ENCODE measurements around the gene ISM1. TPM values are rescaled to one million over a fixed set of nuclear protein-coding genes. Genes with fewer than 3 reads are reported as not detected.

The ISM1 gene
- total RNA-seq, 2 donors from 2014 or later = 0.24 to 1.1 TPM

- Histone ChIP-seq H3K4me1 (ENCODE audit: control insufficient read depth, insufficient read depth, low read length) (no peaks in the 10 kb centered on the region), H3K27me3 (ENCODE audit: control insufficient read depth, insufficient read depth, low read length, poor library complexity, severe bottlenecking) (no peaks in the 10 kb centered on the region)
- no peak for DNase-seq
Observed at GRCh38 chr20:13207016-13207415, 14.1 kb upstream of the ISM1 start.

DNA sequence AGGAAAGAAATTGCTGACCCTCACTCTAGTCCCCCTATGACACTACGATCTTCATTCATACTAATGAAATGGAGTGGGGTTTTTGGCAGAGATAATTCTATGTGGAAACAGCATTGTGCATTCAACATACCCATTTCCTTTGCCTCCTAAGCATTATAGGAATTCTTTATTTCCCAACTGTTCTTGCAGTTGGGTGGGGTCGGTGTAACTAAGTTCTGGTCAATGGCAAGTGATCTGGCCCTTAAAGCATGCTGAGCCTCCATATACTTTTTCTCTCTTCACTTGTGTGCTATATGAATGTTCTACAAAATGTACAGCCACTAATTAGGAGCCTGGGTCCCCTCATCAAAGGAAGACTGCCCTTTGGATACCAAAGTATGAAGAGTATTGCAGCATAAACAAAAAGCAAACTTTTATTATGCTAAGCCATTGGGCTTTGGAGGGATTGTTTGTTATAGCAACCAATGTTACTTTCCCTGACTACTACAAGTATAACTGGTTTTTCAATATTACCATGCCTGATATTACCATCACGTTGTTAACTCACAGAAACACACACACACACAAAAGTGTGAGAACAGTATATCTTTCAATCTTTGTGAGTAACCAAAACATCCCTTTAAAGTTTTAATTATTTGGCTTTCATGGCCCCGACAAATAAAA, 9.0 kb upstream of the ISM1 start:
- Histone ChIP-seq H3K27ac (ENCODE audit: low read depth, low read length) (no peak overlapping the region), H3K9ac (ENCODE audit: extremely low read depth, low read length, poor library complexity, severe bottlenecking) (no peak overlapping the region), H3K9me3 (ENCODE audit: control insufficient read depth, low read length) (no peaks in the 10 kb centered on the region), H3K4me1 (ENCODE audit: control insufficient read depth, insufficient read depth, low read length) (no peaks in the 10 kb centered on the region), H3K4me3 (ENCODE audit: low read length) (no peak overlapping the region), H3K27me3 (ENCODE audit: control insufficient read depth, insufficient read depth, low read length, poor library complexity, severe bottlenecking) (peaks cover 36% of the 10 kb centered on the region), H3K36me3 (ENCODE audit: control insufficient read depth, insufficient read depth, low read length) (no peaks in the 10 kb centered on the region)
- H3K4me1 Mint-ChIP-seq = no peaks in the 10 kb centered on the region
- peaks cover 30% of the 10 kb centered on the region for H3K27me3 Mint-ChIP-seq (ENCODE audit: insufficient read depth)
- no peak overlapping the region for H3K4me3 Mint-ChIP-seq
- H3K36me3 Mint-ChIP-seq (ENCODE audit: low read depth) = no peaks in the 10 kb centered on the region
- 57 to 70% methylated on average over 1 to 2 of the region's 4 CpGs for WGBS, 2 experiments (ENCODE audit: insufficient coverage in 1 of 2, insufficient read length in 1 of 2)
- H3K27ac Mint-ChIP-seq = no peak overlapping the region
- DNase-seq = no peak
- H3K9me3 Mint-ChIP-seq = no peaks in the 10 kb centered on the region
- no peak for TF ChIP-seq CTCF (conservative IDR thresholded peaks at IDR 0.05)

More at GRCh38 chr20:13207016-13207415, 14.1 kb upstream of the ISM1 start:
- H3K9ac ChIP-seq (ENCODE audit: extremely low read depth, low read length, poor library complexity, severe bottlenecking) = no peak overlapping the region
- no peak overlapping the region for H3K27ac Mint-ChIP-seq
- no peak overlapping the region for H3K4me3 ChIP-seq (ENCODE audit: low read length)
- H3K4me1 Mint-ChIP-seq = no peaks in the 10 kb centered on the region
- H3K27ac ChIP-seq (ENCODE audit: low read depth, low read length) = no peak overlapping the region
- peaks cover 14% of the 10 kb centered on the region for H3K27me3 Mint-ChIP-seq (ENCODE audit: insufficient read depth)
- no peak overlapping the region for H3K4me3 Mint-ChIP-seq
- 89 to 92% methylated on average over 2 of the region's 2 CpGs for WGBS, 2 experiments (ENCODE audit: insufficient coverage in 1 of 2, insufficient read length in 1 of 2)
- no peaks in the 10 kb centered on the region for H3K9me3 Mint-ChIP-seq
- no peaks in the 10 kb centered on the region for H3K36me3 Mint-ChIP-seq (ENCODE audit: low read depth)
- TF ChIP-seq CTCF (conservative IDR thresholded peaks at IDR 0.05) = no peak
- no peaks in the 10 kb centered on the region for H3K9me3 ChIP-seq (ENCODE audit: control insufficient read depth, low read length)
- H3K36me3 ChIP-seq (ENCODE audit: control insufficient read depth, insufficient read depth, low read length) = no peaks in the 10 kb centered on the region

DNA sequence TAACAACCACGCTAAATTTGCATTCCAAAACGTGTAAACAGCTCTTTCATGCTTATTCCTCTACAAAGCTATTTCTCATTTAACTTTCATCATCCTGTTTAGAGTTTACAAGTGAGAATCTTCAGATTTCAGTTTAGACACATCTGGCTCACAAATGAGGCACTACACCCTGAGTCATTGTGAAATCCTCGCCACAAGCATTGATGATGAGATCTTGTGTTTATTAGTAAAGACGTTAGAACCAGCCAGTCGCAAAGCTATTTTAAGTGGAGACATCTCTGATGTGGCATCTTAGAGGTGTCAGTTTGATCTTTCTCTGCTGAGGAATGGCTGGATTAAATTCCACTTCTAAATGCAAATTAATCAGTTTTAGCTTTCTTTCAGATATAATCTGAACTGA, 8.3 kb upstream of the ISM1 start:
- Histone ChIP-seq H3K9me3 (ENCODE audit: control insufficient read depth, low read length) (no peaks in the 10 kb centered on the region), H3K36me3 (ENCODE audit: control insufficient read depth, insufficient read depth, low read length) (no peaks in the 10 kb centered on the region), H3K4me3 (ENCODE audit: low read length) (no peak overlapping the region), H3K27ac (ENCODE audit: low read depth, low read length) (no peak overlapping the region), H3K4me1 (ENCODE audit: control insufficient read depth, insufficient read depth, low read length) (no peaks in the 10 kb centered on the region), H3K9ac (ENCODE audit: extremely low read depth, low read length, poor library complexity, severe bottlenecking) (no peak overlapping the region), H3K27me3 (ENCODE audit: control insufficient read depth, insufficient read depth, low read length, poor library complexity, severe bottlenecking) (peaks cover 43% of the 10 kb centered on the region)
- DNase-seq = no peak
- TF ChIP-seq CTCF (conservative IDR thresholded peaks at IDR 0.05) = no peak
- Mint-ChIP-seq H3K27me3 (ENCODE audit: insufficient read depth) (peaks cover 36% of the 10 kb centered on the region), H3K4me1 (no peaks in the 10 kb centered on the region), H3K36me3 (ENCODE audit: low read depth) (no peaks in the 10 kb centered on the region), H3K4me3 (no peak overlapping the region), H3K27ac (no peak overlapping the region), H3K9me3 (no peaks in the 10 kb centered on the region)
- 80 to 96% methylated on average over 5 of the region's 5 CpGs for WGBS, 2 experiments (ENCODE audit: insufficient coverage in 1 of 2, insufficient read length in 1 of 2)
